Measurements from ENCODE around the gene ATG10.

Gene ATG10

GRCh38 chr5:82168294-82168693 is 196.5 kb downstream of the ATG10 start:
- no peak for DNase-seq

GRCh38 chr5:82169892-82170291 is 198.1 kb downstream of the ATG10 start:
- no peak for DNase-seq

GRCh38 chr5:82174128-82174918 is 202.5 kb downstream of the ATG10 start:
- DNase-seq = peak; percentile 39

GRCh38 chr5:82174919-82175219 is 203.0 kb downstream of the ATG10 start:
- DNase-seq = no peak

GRCh38 chr5:82176115-82176814 is 204.4 kb downstream of the ATG10 start:
- no peak for DNase-seq

- no peak for DNase-seq
Measured at GRCh38 chr5:82178378-82178777, 206.6 kb downstream of the ATG10 start.

GRCh38 chr5:82182662-82183061 is 210.8 kb downstream of the ATG10 start:
- DNase-seq = no peak

GRCh38 chr5:82183828-82184227 is 212.0 kb downstream of the ATG10 start:
- DNase-seq = no peak

- DNase-seq = no peak
Measured at GRCh38 chr5:82185851-82186250, 214.0 kb downstream of the ATG10 start.

- DNase-seq = no peak
Measured at GRCh38 chr5:82197550-82197949, 225.7 kb downstream of the ATG10 start.

- no peak for DNase-seq
Measured at GRCh38 chr5:82204567-82204966, 232.7 kb downstream of the ATG10 start.

- no peak for DNase-seq
Measured at GRCh38 chr5:82205005-82205404, 233.2 kb downstream of the ATG10 start.

- DNase-seq = no peak
Measured at GRCh38 chr5:82208371-82208770, 236.5 kb downstream of the ATG10 start.

- DNase-seq = no peak
Measured at GRCh38 chr5:82211855-82212572, 240.2 kb downstream of the ATG10 start.

GRCh38 chr5:82217917-82218316 is 246.1 kb downstream of the ATG10 start:
- no peak for DNase-seq

- DNase-seq = no peak
Measured at GRCh38 chr5:82218374-82219156, 246.7 kb downstream of the ATG10 start.

GRCh38 chr5:82221020-82221419 is 249.2 kb downstream of the ATG10 start:
- no peak for DNase-seq

- DNase-seq = no peak
Measured at GRCh38 chr5:82222597-82223574, 251.1 kb downstream of the ATG10 start.

- DNase-seq = peak; percentile 76
Measured at GRCh38 chr5:82225525-82226172, 253.8 kb downstream of the ATG10 start.

- DNase-seq = no peak
Measured at GRCh38 chr5:82234885-82235284, 263.1 kb downstream of the ATG10 start.

- DNase-seq = no peak
Measured at GRCh38 chr5:82244151-82244550, 272.3 kb downstream of the ATG10 start.

All from CD4-positive, alpha-beta T cell treated with Interleukin-4 for 4 hours (primary cell).